Gastrocnemius medialis (tissue), 4 donors: ENCODE data around the gene CERS6. TPM values are rescaled to one million over a fixed set of nuclear protein-coding genes. Genes with fewer than 3 reads are reported as not detected.

Experiments used
- ATAC-seq, 2 donors: fragments of 150-250 bp; one replicate each; pipeline ENCODE4 v1.9.1; 2016
- DNase-seq, 2 donors: peaks; one replicate each; pipeline ENCODE4 v3.0.0-alpha.2; 2019
- H3K27ac ChIP-seq, 4 donors: fragments of 200-600 bp; sonication (generic); 1 replicate in 1 of 4; 2 replicates in 3 of 4; pipeline ENCODE4 v1.5.1; 2016 to 2018; ENCODE audit warnings: mild to moderate bottlenecking in 2 of 4, moderate library complexity in 1 of 4
- H3K27me3 ChIP-seq, 3 donors: fragments of 200-600 bp; sonication (generic) in 2 of 3; 1 replicate in 1 of 3; 2 replicates in 2 of 3; pipeline versions ENCODE4 v1.5.1 to v1.6.0; 2016 to 2019; ENCODE audit warnings: mild to moderate bottlenecking in 1 of 3, moderate library complexity in 1 of 3
- H3K36me3 ChIP-seq, 2 donors: fragments of 200-600 bp; sonication (generic) in 1 of 2; one replicate each; pipeline ENCODE4 v1.5.1; 2017 to 2018
- H3K4me1 ChIP-seq, 2 donors: fragments of 200-600 bp; sonication (generic) in 1 of 2; one replicate each; pipeline ENCODE4 v1.5.1; 2016 to 2017; ENCODE audit warnings: mild to moderate bottlenecking in 2 of 2
- H3K4me3 ChIP-seq, 4 donors: fragments of 200-600 bp; sonication (generic) in 3 of 4; 1 replicate in 1 of 4; 2 replicates in 3 of 4; pipeline ENCODE4 v1.5.1; 2016 to 2019; ENCODE audit warnings: mild to moderate bottlenecking in 2 of 4
- H3K9me3 ChIP-seq, 3 donors: fragments of 200-600 bp; sonication (generic) in 2 of 3; 1 replicate in 1 of 3; 2 replicates in 2 of 3; pipeline ENCODE4 v1.5.1; 2016 to 2019
- POLR2A ChIP-seq, 2 donors: fragments of 450-650 bp; IDR thresholded peaks; one replicate each; pipeline ENCODE4 v1.6.1; 2017; ENCODE audit warnings: antibody characterized with exemption in 2 of 2, mild to moderate bottlenecking in 2 of 2, moderate library complexity in 2 of 2
- in situ Hi-C, 4 donors: fragments of 200-750 bp; cut with MboI; loops; one replicate each; pipeline versions ENCODE4 v1.15.0 to v1.8.0; 2017; ENCODE audit warnings: low sequenced_read_pairs in 4 of 4
- intact Hi-C: fragments of 100-400 bp; cut with DNase I; formaldehyde crosslinking; loops from one replicate; pipeline ENCODE4 v1.15.1; 2023; ENCODE audit warnings: low total_unique reads
- total RNA-seq, 4 donors: library from RNA; depleted of rRNA; stranded (reverse); fragments of >200 nt; gene quantifications; one replicate each; pipeline versions ENCODE4 v1.1.0 to v1.2.3, GENCODE V29; 2016
- TF ChIP-seq, protein P1 (sequence below), 5 experiments: fragments of 450-650 bp in 3 of 5; fragments of 200-600 bp in 2 of 5; sonication (generic) in 2 of 5; IDR thresholded peaks in 4 of 5; conservative IDR thresholded peaks in 1 of 5; 1 replicate in 4 of 5; 2 replicates in 1 of 5; pipeline ENCODE4 v1.5.1; 2016 to 2019; ENCODE audit warnings: antibody characterized with exemption in 5 of 5, mild to moderate bottlenecking in 3 of 5, moderate library complexity in 3 of 5

Gene CERS6
- total RNA-seq, 4 donors from 2014 or later, result 11.9 to 18.0 (median 14.7) TPM

DNA sequence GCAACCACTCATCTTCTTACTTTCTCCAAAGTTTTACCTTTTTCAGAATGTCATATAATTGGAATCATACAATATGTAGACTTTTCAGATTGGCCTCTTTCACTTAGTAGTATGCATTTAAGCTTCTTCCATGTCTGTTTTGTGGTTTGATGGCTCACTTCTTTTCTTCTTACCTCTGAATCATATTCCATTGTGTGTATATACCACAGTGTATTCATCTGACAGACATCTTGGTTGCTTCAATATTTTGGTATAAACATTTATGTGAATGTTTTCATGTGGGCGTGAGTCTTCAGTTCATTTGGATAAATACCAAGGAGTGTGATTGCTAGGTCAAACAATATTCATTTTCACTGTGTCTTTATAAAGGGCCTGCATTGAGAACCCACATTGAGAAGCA is 210.3 kb downstream of the CERS6 start:
- TF ChIP-seq POLR2A (IDR thresholded peaks at IDR 0.05), result no peak
- TF ChIP-seq, protein P1, sequence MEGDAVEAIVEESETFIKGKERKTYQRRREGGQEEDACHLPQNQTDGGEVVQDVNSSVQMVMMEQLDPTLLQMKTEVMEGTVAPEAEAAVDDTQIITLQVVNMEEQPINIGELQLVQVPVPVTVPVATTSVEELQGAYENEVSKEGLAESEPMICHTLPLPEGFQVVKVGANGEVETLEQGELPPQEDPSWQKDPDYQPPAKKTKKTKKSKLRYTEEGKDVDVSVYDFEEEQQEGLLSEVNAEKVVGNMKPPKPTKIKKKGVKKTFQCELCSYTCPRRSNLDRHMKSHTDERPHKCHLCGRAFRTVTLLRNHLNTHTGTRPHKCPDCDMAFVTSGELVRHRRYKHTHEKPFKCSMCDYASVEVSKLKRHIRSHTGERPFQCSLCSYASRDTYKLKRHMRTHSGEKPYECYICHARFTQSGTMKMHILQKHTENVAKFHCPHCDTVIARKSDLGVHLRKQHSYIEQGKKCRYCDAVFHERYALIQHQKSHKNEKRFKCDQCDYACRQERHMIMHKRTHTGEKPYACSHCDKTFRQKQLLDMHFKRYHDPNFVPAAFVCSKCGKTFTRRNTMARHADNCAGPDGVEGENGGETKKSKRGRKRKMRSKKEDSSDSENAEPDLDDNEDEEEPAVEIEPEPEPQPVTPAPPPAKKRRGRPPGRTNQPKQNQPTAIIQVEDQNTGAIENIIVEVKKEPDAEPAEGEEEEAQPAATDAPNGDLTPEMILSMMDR (IDR thresholded peaks at IDR 0.05 in 4 of 5, conservative IDR thresholded peaks at IDR 0.05 in 1 of 5), result no peak
- no peak overlapping the region for H3K27ac ChIP-seq
- H3K4me3 ChIP-seq, result no peak overlapping the region
- ATAC-seq (no peak), DNase-seq (no peak)
- H3K4me1 ChIP-seq, result peaks cover 0 to 6% of the 10 kb centered on the region in 2 donors
- H3K27me3 ChIP-seq, result no peaks in the 10 kb centered on the region
- intact Hi-C loops, result no loop called here
- no peaks in the 10 kb centered on the region for H3K36me3 ChIP-seq
- in situ Hi-C loops, result no loop called here
- H3K9me3 ChIP-seq, result no peaks in the 10 kb centered on the region

DNA sequence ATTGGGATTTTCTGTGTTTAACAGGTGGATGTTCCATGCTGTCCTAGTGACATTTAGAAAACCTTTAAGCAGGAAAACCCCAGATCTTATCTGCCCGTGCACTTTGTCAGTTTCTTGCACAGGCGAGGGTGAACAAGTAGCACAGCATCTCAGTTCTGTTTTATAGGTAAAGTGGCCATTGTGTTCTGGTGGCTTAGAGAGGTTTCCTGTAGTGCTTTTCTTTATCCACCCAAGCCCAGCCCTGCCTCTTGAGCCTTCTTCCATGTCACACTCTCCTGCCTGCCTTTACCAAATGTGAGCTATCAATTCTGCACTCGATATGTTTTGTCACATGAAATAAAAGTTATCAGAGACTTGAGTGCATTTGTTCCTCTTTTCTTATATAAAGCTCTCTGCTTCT is 211.1 kb downstream of the CERS6 start:
- Histone ChIP-seq H3K36me3 (no peaks in the 10 kb centered on the region), H3K9me3 (no peaks in the 10 kb centered on the region), H3K27me3 (no peaks in the 10 kb centered on the region), H3K27ac (no peak overlapping the region), H3K4me1 (no peaks in the 10 kb centered on the region), H3K4me3 (no peak overlapping the region)
- in situ Hi-C loops, result no loop called here
- ATAC-seq (no peak), DNase-seq (no peak)
- intact Hi-C loops, result no loop called here
- TF ChIP-seq POLR2A (IDR thresholded peaks at IDR 0.05), result no peak
- TF ChIP-seq, protein P1 (IDR thresholded peaks at IDR 0.05 in 4 of 5, conservative IDR thresholded peaks at IDR 0.05 in 1 of 5), result no peak

DNA sequence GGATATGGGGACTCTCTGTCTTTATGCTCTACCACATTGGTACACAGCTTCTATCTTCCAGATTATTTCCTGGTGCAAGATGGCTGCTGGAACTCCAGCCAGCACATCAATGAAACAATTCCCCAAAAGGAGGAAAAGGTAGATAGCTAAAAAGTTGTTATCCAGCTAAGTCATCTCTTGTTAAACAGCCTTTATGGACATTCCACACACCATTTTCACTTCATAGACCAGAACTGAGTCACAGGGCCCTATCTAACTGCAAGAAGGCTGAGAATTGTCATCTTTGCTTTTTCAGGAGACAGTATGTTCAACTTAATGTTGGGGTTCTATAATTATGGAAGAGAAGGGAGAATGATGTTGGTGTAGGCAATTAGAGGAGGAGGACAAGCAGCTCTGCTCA is 213.1 kb downstream of the CERS6 start:
- Histone ChIP-seq H3K36me3 (no peaks in the 10 kb centered on the region), H3K27ac (no peak overlapping the region), H3K27me3 (no peaks in the 10 kb centered on the region), H3K9me3 (no peaks in the 10 kb centered on the region), H3K4me1 (no peaks in the 10 kb centered on the region), H3K4me3 (no peak overlapping the region)
- intact Hi-C loops (no loop called here), in situ Hi-C loops (no loop called here)
- TF ChIP-seq, protein P1 (IDR thresholded peaks at IDR 0.05 in 4 of 5, conservative IDR thresholded peaks at IDR 0.05 in 1 of 5), result no peak
- no peak for TF ChIP-seq POLR2A (IDR thresholded peaks at IDR 0.05)
- DNase-seq (no peak), ATAC-seq (no peak)

DNA sequence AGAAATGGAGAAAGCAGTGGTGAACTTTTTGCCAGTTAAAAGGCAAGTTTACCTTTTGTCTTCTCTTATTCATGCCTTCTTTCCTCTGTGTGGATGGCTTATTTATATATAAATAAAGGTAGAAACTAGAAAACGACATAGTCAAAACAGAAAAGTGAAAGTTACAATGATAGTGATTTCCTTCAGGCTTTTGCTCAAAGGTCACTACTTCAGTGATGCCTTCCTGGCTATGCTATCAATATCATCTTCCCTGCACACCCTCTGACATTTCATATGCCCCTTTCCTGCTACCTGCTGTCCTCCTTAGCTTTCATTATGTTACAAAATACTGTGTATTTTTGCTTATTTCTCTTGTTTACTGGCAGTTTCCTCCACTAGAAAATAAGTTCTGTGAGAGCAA is 214.4 kb downstream of the CERS6 start:
- Histone ChIP-seq H3K27ac (no peak overlapping the region), H3K4me1 (no peaks in the 10 kb centered on the region), H3K9me3 (no peaks in the 10 kb centered on the region), H3K4me3 (no peak overlapping the region), H3K27me3 (no peaks in the 10 kb centered on the region), H3K36me3 (no peaks in the 10 kb centered on the region)
- ATAC-seq, result no peak
- TF ChIP-seq POLR2A (IDR thresholded peaks at IDR 0.05), result no peak
- TF ChIP-seq, protein P1 (IDR thresholded peaks at IDR 0.05 in 4 of 5, conservative IDR thresholded peaks at IDR 0.05 in 1 of 5), result no peak
- intact Hi-C loops (no loop called here), in situ Hi-C loops (no loop called here)
- no peak for DNase-seq

DNA sequence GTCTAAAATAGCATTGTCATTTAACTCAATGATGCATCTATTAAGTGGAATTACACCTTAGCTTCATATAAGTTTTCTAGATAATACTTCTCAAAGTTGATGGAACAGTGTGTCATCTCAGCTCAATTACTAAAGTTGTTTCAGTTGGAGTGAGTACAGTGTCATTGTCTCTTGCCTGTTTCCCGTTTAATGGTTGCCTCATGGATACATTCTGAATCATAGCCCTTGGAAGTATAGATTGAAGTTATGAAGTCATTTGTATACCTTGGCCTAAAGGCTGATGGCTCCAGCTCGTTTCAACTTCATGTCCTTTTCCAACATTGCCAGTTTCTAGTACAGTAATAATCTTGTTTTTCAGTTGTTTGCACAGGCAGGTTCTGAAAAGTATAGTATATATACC is 215.9 kb downstream of the CERS6 start:
- ATAC-seq, result no peak
- TF ChIP-seq POLR2A (IDR thresholded peaks at IDR 0.05), result no peak
- TF ChIP-seq, protein P1 (IDR thresholded peaks at IDR 0.05 in 4 of 5, conservative IDR thresholded peaks at IDR 0.05 in 1 of 5), result no peak
- Histone ChIP-seq H3K27me3 (no peaks in the 10 kb centered on the region), H3K4me3 (no peak overlapping the region), H3K4me1 (no peaks in the 10 kb centered on the region), H3K9me3 (no peaks in the 10 kb centered on the region), H3K27ac (no peak overlapping the region), H3K36me3 (no peaks in the 10 kb centered on the region)
- intact Hi-C loops (no loop called here), in situ Hi-C loops (no loop called here)
- no peak for DNase-seq
